HG03039 (cell line): ENCODE data around the gene CERKL.

ENCODE experiments used
- ATAC-seq: cut with Tn5 transposase; IDR thresholded peaks from one replicate; pipeline ENCODE4 v1.9.1; 2021; ENCODE audit warnings: mild to moderate bottlenecking, moderate library complexity; ENCODE audit not compliant: unreplicated experiment

Gene CERKL

GRCh38 chr2:181578829-181579228 lies 78.1 kb downstream of the CERKL start:
- no peak for ATAC-seq

GRCh38 chr2:181576431-181576830 lies 80.5 kb downstream of the CERKL start:
- ATAC-seq, result no peak

DNA sequence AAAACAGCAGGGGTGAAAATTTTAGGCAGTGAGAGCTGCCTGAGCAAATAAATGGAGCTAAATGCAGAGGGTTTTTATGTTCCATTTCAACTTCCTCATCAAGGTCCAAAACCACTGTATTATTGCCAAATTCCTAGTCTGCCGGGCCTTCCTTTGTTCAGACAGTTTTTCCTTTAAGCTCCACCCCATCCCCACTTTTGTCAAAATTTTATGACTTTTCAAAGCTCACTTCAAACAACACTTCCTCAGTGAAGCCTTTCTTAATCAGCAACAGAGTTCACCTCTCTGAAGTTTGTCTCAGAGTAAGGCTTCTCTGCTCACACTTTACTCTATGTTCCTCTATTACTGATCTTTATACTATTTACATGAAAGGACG lies 81.3 kb downstream of the CERKL start:
- ATAC-seq, result no peak

DNA sequence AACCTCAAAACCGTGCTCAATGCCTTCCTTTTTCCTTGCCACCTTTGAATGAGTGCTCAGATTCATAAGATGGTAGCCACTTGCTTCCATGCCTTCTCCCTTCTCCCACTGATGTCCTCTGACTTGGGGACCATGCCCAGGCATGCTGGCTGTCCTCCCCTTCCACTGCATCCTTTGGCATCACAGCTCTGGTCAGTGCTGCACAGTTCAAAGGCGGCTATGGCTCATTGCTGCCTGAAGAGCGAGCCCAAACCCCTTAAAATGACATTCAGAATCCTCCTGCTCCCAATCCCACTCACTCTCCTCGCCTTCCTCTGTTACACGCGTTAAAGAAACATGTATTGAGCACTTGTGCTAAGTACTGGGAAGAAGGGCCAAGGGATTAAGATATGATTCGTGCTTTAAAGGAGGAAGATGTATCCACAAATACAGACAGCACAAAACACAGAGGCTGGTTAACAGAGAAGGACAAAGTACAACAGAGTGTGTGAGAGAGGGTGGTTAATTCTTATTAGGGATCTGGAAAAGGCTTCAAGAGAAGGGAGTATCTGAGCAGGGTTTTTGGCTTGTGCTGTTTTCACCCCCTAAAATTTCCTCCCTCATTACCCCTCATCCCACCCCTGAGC lies 81.8 kb downstream of the CERKL start:
- no peak for ATAC-seq

DNA sequence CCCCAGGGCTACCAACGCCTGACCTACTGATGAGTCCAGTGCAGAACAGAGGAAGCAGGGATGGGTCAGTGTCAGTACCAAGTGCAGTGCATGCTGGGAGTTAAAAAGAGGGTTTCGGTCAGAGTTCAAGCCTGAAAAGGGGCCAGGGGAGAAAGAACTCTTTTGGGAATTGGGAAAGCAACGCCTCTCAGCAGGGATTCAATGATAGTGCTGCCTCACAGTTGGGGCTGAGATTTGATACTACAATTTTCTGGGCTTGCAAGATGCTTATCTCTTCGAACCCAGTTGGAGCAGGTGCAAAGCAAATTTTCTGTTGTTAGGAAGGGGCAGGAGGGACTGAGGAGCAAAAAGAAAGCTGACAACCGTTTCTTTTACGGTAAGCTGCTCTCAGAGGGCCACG lies 82.6 kb downstream of the CERKL start:
- no peak for ATAC-seq

DNA sequence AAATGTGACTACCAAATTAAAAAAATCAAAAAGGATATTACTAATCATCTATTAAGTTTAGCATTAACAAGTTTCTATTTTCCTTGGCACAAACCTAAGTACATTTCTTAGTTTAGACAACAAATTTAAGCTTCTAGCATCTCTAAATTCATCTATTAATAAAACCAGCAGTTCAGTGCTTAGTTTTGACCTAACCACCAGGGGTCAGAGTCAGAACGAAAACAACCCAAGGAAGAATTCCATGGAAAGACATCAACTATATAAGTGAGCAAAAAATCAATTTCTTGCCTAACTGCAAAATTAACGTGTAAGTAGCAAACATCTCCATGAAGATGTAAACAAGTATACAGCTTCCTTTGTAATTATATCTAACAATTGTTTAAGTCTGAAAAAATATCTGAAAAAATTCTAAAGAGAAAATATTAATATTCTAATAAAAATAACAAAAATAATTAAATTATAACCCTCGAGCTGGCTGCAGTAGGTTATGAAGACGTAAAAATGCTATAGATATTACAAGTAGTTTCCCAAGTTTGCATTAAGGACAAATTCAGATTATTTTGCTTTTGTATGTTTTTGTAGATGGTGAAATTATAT lies 83.7 kb downstream of the CERKL start:
- no peak for ATAC-seq

DNA sequence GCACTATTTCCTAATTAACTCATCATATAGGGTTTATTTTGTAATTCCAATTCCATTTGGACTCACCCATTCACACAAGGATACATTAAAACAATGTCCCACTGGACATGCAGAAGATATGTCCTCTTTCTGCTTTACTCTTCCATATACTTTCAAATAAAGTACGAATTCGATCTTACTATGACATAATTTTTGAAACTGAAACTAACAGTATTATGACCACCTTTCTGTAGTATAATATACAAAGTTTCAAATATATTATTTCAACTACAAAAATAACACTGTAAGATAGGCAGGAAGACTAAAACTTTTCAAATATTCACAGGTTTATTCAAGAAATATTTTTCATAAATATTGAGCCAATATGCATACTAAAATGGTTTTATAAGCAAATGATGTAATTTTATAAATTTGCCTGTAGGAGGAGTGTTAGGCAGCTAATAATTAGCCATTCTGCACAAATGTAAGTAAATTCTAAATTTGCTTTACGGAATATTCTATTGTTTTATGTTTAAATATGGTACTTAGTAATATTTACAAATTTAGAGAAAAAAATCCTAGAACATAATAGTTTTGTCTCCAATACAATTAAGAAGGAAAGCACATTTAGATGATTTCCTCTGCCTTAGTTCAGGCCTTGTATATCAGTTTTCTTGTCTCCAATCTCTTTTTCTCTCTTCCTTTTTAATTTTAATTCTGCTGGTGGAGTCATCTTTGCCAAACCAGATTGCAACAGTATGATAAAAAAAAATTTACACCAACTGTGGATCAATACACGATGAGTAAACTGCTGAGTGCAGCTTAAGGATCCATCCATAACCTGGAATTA lies 85.9 kb downstream of the CERKL start:
- ATAC-seq, result no peak

GRCh38 chr2:181570059-181570458 lies 86.8 kb downstream of the CERKL start:
- no peak for ATAC-seq

DNA sequence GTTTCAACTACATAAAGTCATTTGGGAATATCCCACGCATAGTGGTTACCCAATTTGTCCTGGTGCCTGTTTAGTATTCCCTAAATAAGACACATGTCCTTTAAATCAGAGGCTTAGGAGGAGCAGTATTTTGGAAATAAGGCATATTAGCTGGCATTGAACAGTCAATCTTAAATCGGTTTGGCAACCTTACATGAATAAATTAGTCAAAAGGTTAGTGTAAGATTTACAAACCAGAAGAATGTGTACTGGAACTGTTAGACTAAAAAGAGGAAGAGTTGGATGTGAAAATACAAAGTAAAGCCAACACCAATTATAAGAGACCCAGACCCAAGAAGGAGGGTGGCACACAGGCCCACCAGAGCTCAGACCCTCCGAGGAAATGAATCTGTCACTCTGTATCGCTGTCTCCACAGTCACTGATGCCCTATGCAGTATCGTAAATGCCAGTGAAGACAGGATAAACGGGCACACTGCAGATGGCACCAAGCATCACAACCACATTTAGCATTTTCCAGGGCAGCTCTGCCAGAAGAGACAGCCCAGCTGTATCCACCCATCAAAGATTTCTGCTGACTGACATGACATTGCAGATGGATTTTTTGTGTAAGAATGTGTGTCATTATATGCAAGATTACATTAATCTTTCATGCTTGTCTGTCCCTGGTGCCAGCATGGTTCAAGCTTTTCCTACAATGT lies 90.4 kb downstream of the CERKL start:
- no peak for ATAC-seq

GRCh38 chr2:181563101-181563692 lies 93.7 kb downstream of the CERKL start:
- no peak for ATAC-seq

DNA sequence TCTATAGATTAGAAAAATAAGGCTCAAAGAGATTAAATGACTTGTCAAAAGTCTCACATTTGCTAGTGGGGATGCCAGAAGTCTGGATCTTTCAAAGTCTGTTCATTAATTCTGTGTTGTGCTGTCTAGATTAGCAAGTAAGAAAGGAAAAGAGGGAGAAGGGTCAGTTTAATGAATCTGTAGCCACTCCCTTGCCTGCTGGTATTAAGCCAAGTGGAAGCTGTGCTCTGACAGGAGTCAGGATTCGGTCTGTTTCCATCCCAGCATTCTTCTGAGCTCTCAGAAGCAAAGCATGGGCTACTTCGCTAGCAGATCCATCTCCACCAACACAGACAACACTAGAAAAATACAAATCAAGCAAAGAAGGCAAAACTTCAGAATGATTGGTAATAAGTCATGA lies 98.5 kb downstream of the CERKL start:
- no peak for ATAC-seq

- no peak for ATAC-seq
Observed at GRCh38 chr2:181554061-181554830, 102.7 kb downstream of the CERKL start.

DNA sequence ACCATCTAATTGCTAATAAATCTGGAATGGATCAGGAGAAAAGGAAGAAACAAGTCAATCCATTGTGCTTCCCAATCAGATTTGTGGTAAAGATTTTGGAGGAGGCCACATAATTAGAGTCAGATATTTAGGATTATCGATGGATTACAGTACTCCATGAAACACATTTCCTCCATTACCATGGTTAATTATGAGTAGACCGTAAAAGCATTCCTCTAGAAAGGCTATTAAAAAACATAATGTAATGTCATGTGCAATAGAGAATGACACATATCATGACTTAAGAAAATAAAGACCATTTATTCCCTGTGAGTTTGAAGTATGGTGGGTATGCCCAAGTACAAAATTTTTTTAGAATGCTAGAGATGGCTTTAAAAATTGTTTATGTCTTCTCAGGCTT lies 103.7 kb downstream of the CERKL start:
- ATAC-seq, result no peak

DNA sequence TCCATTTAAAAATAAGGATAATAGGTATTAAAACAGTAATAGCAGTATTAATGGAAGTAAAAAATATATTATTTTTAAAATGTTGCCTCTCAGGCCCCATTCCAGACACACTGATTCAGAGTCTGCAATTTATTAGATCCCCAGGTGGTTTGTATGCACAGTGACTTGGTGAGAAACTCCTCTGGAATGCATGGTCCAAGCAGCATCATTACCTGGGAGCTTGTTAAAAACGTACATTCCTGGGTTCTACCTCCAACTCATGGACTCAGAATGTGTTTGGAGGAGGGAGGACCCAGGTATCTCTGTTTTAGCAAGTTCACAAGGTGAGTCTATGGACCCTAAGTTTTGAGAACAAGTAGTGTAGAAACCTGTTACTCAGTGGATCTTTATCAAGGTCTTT lies 104.1 kb downstream of the CERKL start:
- no peak for ATAC-seq

GRCh38 chr2:181546086-181546485 lies 110.8 kb downstream of the CERKL start:
- no peak for ATAC-seq

DNA sequence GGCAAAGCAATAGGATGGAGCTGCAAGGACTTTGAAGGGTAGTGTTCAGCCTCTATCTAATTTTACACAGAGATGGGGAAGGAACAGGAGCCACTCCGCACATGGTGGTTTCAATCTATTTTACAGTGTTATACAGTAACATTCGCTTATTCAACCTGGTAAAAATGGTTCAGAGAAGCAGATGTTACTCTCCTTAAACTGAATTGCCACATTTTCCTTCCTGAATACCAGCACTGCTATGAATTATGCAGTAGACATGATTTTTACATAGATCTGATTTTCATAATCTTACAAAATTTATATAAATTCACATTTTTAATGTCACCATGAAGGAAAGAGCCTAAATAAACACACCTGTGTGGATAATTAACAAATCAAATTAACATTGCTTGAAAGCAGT lies 114.7 kb downstream of the CERKL start:
- ATAC-seq, result no peak

DNA sequence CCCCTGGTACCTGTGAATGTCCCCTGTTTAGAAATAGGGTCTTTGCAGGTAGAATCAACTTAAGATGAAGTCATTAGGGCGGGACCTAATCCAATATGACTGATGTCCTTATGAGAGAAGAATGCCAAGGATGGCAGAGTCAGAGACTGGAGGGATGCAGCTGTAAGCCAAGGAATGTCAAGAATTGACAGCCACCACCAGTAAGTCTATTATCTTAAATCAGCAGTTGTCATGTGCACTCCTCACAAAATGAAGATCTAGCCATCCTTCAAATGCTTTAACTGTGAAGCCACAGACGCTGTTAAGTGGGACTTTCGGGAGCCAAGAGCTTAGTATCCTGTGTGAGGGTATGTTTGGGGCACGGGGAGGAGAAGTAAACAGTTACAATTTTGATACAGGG lies 116.5 kb downstream of the CERKL start:
- no peak for ATAC-seq

DNA sequence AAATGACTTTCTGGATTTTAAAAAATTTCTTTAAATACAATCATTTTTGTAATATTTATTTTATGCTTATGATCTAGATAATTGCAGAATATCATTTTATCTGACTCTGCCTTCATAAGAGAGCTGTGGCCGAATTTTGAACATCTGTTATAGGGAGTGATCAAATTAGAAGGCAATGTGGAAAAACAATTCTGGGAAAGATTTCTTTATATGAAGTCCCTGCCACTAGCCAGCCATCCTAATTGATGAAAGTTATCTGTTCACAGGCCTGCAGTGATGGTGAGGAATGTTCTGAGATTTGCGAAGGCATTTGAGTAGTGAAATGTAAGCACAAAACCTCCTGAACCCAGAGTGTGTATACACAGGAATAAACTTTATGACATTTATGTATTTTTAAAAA lies 120.2 kb downstream of the CERKL start:
- ATAC-seq, result no peak

DNA sequence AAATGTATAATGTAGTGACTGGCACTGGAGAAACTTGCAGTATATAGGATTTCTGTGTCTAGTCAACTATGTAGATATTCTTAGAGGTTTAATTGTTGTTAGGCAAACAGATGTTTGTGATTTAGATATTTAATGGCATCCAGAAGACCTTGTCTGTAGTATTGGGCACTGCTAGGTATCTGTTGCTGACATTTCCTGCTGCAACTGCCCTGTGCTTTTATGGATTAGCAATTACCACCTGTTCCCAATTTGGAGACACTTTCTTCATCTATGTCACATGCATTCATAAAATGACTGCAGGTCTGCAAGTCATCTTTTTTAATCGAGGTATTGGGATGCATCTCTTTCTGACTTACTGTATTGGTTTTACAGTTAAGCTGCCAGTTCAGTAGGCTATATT lies 128.5 kb downstream of the CERKL start:
- no peak for ATAC-seq

GRCh38 chr2:181527058-181527457 lies 129.8 kb downstream of the CERKL start:
- no peak for ATAC-seq

- ATAC-seq, result no peak
Observed at GRCh38 chr2:181526014-181526413, 130.9 kb downstream of the CERKL start.
